HS-27A (cell line): Measurements from ENCODE around the gene NPHP4.
"Not testable (repeated sequence)": the region's sequence is repeated elsewhere in the genome, so short reads cannot be mapped to it uniquely, and the experiment has no call there.

Source experiments
- DNase-seq: peaks from one replicate; pipeline ENCODE4 v3.0.0-alpha.2; 2012; ENCODE audit warnings: low read depth, missing footprints

Gene NPHP4

GRCh38 chr1:5911871-5912271 lies 80.4 kb downstream of the NPHP4 start:
- no peak for DNase-seq

- DNase-seq, result no peak
Observed at GRCh38 chr1:5911157-5911556, 81.1 kb downstream of the NPHP4 start.

- no peak for DNase-seq
Observed at GRCh38 chr1:5910666-5911065, 81.6 kb downstream of the NPHP4 start.

- DNase-seq, result no peak
Observed at GRCh38 chr1:5910276-5910620, 82.0 kb downstream of the NPHP4 start.

GRCh38 chr1:5909576-5910275 lies 82.5 kb downstream of the NPHP4 start:
- no peak for DNase-seq

- no peak for DNase-seq
Observed at GRCh38 chr1:5908461-5909375, 83.5 kb downstream of the NPHP4 start.

GRCh38 chr1:5907966-5908365 lies 84.3 kb downstream of the NPHP4 start:
- DNase-seq, result no peak

GRCh38 chr1:5907386-5907785 lies 84.8 kb downstream of the NPHP4 start:
- DNase-seq, result no peak

GRCh38 chr1:5906966-5907365 lies 85.3 kb downstream of the NPHP4 start:
- no peak for DNase-seq

- DNase-seq, result no peak
Observed at GRCh38 chr1:5906116-5906515, 86.1 kb downstream of the NPHP4 start.

- no peak for DNase-seq
Observed at GRCh38 chr1:5905436-5905835, 86.8 kb downstream of the NPHP4 start.

GRCh38 chr1:5904551-5904950 lies 87.7 kb downstream of the NPHP4 start:
- DNase-seq, result no peak

GRCh38 chr1:5903680-5904079 lies 88.5 kb downstream of the NPHP4 start:
- DNase-seq, result no peak

GRCh38 chr1:5903031-5903430 lies 89.2 kb downstream of the NPHP4 start:
- no peak for DNase-seq

GRCh38 chr1:5901841-5902240 lies 90.4 kb downstream of the NPHP4 start:
- DNase-seq, result no peak

GRCh38 chr1:5901150-5901549 lies 91.1 kb downstream of the NPHP4 start:
- DNase-seq, result no peak

GRCh38 chr1:5898266-5898665 lies 94.0 kb downstream of the NPHP4 start:
- DNase-seq, result no peak

GRCh38 chr1:5896706-5897660 lies 95.2 kb downstream of the NPHP4 start:
- no peak for DNase-seq

- no peak for DNase-seq
Observed at GRCh38 chr1:5895446-5896406, 96.5 kb downstream of the NPHP4 start.

GRCh38 chr1:5893699-5894278 lies 98.4 kb downstream of the NPHP4 start:
- DNase-seq, result not testable (repeated sequence)

GRCh38 chr1:5892329-5892728 lies 99.9 kb downstream of the NPHP4 start:
- DNase-seq, result no peak
